ENCODE results near the gene IRS1. TPM values are rescaled to one million over a fixed set of nuclear protein-coding genes. Genes with fewer than 3 reads are reported as not detected.
A peak's percentile ranks its signal among the peaks of the same experiment; 100 is the strongest.

Gene IRS1
- polyA plus RNA-seq, 2 of the 4 experiments (the other 2 are of a cell fraction): 10.4 to 13.9 TPM

DNA sequence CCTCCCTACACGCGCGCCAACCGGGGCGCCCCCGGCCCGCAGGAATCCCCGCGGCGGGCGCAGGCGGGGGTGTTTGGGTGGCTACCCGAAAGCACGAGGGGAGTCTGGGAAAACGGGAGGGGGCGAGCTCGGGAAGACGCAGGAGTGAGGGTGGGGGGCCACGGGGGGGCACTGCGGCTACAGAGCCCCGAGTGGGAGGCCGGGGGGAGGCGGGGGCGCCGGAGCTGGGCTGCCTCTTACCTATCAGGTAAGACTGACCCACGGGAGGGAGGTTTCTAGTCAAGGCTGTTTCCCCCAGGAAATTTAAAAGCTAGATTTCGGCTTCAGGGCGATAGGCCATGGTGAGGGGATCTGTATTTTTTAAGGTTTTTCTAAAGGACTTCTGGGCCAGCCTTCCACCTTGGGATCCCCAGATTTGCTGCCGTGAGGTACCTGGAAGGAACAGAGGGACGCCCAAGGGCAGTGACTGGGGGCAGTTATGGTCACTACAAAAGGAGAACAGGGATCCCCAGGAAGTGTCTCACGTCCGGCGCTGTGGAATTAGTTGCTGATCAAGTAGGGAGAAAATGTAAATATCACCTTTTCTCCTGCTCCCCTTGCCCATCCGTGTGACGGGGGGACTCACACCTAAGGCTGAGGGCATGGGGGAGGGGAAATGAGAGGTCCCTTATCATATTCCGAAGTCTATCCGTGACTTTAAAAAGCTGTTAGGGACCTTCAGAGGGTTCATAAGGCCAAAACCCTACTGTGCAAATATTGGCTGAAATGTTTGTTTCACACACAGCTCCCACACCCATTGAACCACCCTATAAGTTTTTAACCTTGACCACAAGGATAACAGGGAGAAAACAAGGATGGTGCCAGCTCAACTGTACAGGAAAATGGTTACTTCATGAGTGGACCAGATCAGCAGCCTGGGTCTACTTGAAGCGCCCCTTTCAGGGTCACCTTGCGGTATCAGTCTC is 638 bp upstream of the IRS1 start:
- CTCF ChIA-PET: interaction anchor here (0.7 to 4.6 kb wide), 27 partner anchors 12 to 1134 kb away, joined by 3 to 26 read pairs (median 3); no protein-coding TSS in a partner anchor
- H3K4me3 ChIP-seq: peak overlapping the region; percentile 80
- peak; percentile 17 to 33 for ATAC-seq
- WGBS (ENCODE audit: missing lambda C conversion rate): 0% methylated on average over 16 of the region's 39 CpGs
- no peak for FAIRE-seq
- peaks cover 42% of the 10 kb centered on the region for H3K4me1 ChIP-seq
- DNase-seq (ENCODE audit: low read depth in 1 of 2, low spot score in 1 of 2): peak in 1 of 2 experiments; percentile 75
- peak overlapping the region; percentile 96 for H3K4me2 ChIP-seq
- peak overlapping the region; percentile 95 to 100 for H3K27ac ChIP-seq
- no peaks in the 10 kb centered on the region for H3K9me3 ChIP-seq
- POLR2A ChIA-PET: interaction anchor here (0.7 to 1.3 kb wide), 10 partner anchors 10 to 1135 kb away, joined by 3 to 5 read pairs (median 4); partner anchors contain the start of gene RHBDD1
- TF ChIP-seq MAX (IDR thresholded peaks at IDR 0.05) (0 out of 2 replicates have a peak, but pooled peaks have one; percentile 10), GATA3 (IDR thresholded peaks at IDR 0.05; ENCODE audit: borderline replicate concordance) (peak; percentile 61; the same call in 1 of the 2 replicates), POLR2AphosphoS2 (conservative IDR thresholded peaks at IDR 0.05; ENCODE audit: low read length) (no peak), SMC3 (IDR thresholded peaks at IDR 0.05) (no peak; the same call in 1 of the 3 replicates), CBX2 (IDR thresholded peaks at IDR 0.05; ENCODE audit: borderline replicate concordance, low read depth) (no peak), CEBPB (IDR thresholded peaks at IDR 0.05) (no peak), JUN (IDR thresholded peaks at IDR 0.05) (peak; percentile 6 to 55; a peak in 2 of 5 replicates), ZFP36 (IDR thresholded peaks at IDR 0.05; ENCODE audit: borderline replicate concordance, partially characterized antibody) (no peak), ESRRA (IDR thresholded peaks at IDR 0.05; ENCODE audit: borderline replicate concordance, low read length) (peak; percentile 84; the same call in 1 of the 2 replicates), USF2 (IDR thresholded peaks at IDR 0.05) (no peak), SREBF2 (IDR thresholded peaks at IDR 0.05) (no peak), CHD4 (IDR thresholded peaks at IDR 0.05; ENCODE audit: borderline replicate concordance) (no peak), JUNB (IDR thresholded peaks at IDR 0.05) (0 out of 2 replicates have a peak, but pooled peaks have one; percentile 15), FOSB (CRISPR knock-in tag; IDR thresholded peaks at IDR 0.05) (no peak), ZSCAN20 (CRISPR knock-in tag; IDR thresholded peaks at IDR 0.05) (no peak), CHD2 (IDR thresholded peaks at IDR 0.05; ENCODE audit: low read length, partially characterized antibody) (no peak), ELK1 (IDR thresholded peaks at IDR 0.05; ENCODE audit: low read depth, low read length) (no peak), RARB (CRISPR knock-in tag; IDR thresholded peaks at IDR 0.05) (no peak), HOXA7 (CRISPR knock-in tag; IDR thresholded peaks at IDR 0.05) (0 out of 2 replicates have a peak, but pooled peaks have one; percentile 36), TP53 (CRISPR knock-in tag; IDR thresholded peaks at IDR 0.05) (no peak), RAD21 (conservative IDR thresholded peaks at IDR 0.05 in 1 of 2, IDR thresholded peaks at IDR 0.05 in 1 of 2) (no peak; a peak in 1 of 5 replicates), CBX8 (IDR thresholded peaks at IDR 0.05) (no peak), POLR2A (IDR thresholded peaks at IDR 0.05; ENCODE audit: low read length) (no peak), HEYL (CRISPR knock-in tag; IDR thresholded peaks at IDR 0.05) (no peak), HOXB13 (CRISPR knock-in tag; IDR thresholded peaks at IDR 0.05; ENCODE audit: low read depth) (no peak), EP300 (IDR thresholded peaks at IDR 0.05) (no peak; a peak in 1 of 5 replicates), RFX5 (IDR thresholded peaks at IDR 0.05) (no peak), BHLHE40 (IDR thresholded peaks at IDR 0.05; ENCODE audit: low read depth, low read length) (no peak), MAZ (IDR thresholded peaks at IDR 0.05; ENCODE audit: borderline replicate concordance, low read depth, low read length) (no peak), KDM5A (IDR thresholded peaks at IDR 0.05) (no peak)
- TF ChIP-seq, protein P1, sequence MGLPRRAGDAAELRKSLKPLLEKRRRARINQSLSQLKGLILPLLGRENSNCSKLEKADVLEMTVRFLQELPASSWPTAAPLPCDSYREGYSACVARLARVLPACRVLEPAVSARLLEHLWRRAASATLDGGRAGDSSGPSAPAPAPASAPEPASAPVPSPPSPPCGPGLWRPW (IDR thresholded peaks at IDR 0.05): no peak
- TF ChIP-seq, protein P2, sequence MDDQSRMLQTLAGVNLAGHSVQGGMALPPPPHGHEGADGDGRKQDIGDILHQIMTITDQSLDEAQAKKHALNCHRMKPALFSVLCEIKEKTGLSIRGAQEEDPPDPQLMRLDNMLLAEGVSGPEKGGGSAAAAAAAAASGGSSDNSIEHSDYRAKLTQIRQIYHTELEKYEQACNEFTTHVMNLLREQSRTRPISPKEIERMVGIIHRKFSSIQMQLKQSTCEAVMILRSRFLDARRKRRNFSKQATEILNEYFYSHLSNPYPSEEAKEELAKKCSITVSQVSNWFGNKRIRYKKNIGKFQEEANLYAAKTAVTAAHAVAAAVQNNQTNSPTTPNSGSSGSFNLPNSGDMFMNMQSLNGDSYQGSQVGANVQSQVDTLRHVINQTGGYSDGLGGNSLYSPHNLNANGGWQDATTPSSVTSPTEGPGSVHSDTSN (IDR thresholded peaks at IDR 0.05): no peak
- TF ChIP-seq, protein P3, sequence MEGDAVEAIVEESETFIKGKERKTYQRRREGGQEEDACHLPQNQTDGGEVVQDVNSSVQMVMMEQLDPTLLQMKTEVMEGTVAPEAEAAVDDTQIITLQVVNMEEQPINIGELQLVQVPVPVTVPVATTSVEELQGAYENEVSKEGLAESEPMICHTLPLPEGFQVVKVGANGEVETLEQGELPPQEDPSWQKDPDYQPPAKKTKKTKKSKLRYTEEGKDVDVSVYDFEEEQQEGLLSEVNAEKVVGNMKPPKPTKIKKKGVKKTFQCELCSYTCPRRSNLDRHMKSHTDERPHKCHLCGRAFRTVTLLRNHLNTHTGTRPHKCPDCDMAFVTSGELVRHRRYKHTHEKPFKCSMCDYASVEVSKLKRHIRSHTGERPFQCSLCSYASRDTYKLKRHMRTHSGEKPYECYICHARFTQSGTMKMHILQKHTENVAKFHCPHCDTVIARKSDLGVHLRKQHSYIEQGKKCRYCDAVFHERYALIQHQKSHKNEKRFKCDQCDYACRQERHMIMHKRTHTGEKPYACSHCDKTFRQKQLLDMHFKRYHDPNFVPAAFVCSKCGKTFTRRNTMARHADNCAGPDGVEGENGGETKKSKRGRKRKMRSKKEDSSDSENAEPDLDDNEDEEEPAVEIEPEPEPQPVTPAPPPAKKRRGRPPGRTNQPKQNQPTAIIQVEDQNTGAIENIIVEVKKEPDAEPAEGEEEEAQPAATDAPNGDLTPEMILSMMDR (IDR thresholded peaks at IDR 0.05): no peak; the same call in none of the 3 replicates
- TF ChIP-seq, protein P4, sequence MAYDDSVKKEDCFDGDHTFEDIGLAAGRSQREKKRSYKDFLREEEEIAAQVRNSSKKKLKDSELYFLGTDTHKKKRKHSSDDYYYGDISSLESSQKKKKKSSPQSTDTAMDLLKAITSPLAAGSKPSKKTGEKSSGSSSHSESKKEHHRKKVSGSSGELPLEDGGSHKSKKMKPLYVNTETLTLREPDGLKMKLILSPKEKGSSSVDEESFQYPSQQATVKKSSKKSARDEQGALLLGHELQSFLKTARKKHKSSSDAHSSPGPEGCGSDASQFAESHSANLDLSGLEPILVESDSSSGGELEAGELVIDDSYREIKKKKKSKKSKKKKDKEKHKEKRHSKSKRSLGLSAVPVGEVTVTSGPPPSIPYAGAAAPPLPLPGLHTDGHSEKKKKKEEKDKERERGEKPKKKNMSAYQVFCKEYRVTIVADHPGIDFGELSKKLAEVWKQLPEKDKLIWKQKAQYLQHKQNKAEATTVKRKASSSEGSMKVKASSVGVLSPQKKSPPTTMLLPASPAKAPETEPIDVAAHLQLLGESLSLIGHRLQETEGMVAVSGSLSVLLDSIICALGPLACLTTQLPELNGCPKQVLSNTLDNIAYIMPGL (CRISPR knock-in tag; IDR thresholded peaks at IDR 0.05; ENCODE audit: borderline replicate concordance): no peak
